Stimulated activated effector memory CD8-positive, alpha-beta T cell treated with anti-CD3 and anti-CD28 coated beads, Interleukin-12 subunit alpha, Interleukin-12 subunit beta, amount 100 ng/mL, for 72 hours (primary cell): ENCODE measurements around the gene ATP8B2.
"Not testable (repeated sequence)": the region's sequence is repeated elsewhere in the genome, so short reads cannot be mapped to it uniquely, and the experiment has no call there.

Experiments
- ATAC-seq: fragments of 150-1000 bp; cut with Tn5 transposase; 2 replicates; pipeline ENCODE4 v1.10.0; 2021
- DNase-seq, 2 donors: peaks; one replicate each; pipeline ENCODE4 v3.0.0; 2021 to 2022; ENCODE audit warnings: low spot score in 2 of 2
- H3K27ac Mint-ChIP-seq: one replicate; pipeline ENCODE4 v1.8.0; 2022; ENCODE audit warnings: mild to moderate bottlenecking, mixed read lengths
- H3K36me3 Mint-ChIP-seq: one replicate; pipeline ENCODE4 v1.8.0; 2022; ENCODE audit warnings: mild to moderate bottlenecking, mixed read lengths
- H3K4me1 Mint-ChIP-seq: one replicate; pipeline ENCODE4 v1.8.0; 2022; ENCODE audit warnings: mixed read lengths
- H3K4me3 Mint-ChIP-seq: one replicate; pipeline ENCODE4 v1.8.0; 2022; ENCODE audit warnings: mild to moderate bottlenecking, mixed read lengths
- H3K9me3 Mint-ChIP-seq: one replicate; pipeline ENCODE4 v1.8.0; 2022; ENCODE audit warnings: mixed read lengths

Gene ATP8B2

DNA sequence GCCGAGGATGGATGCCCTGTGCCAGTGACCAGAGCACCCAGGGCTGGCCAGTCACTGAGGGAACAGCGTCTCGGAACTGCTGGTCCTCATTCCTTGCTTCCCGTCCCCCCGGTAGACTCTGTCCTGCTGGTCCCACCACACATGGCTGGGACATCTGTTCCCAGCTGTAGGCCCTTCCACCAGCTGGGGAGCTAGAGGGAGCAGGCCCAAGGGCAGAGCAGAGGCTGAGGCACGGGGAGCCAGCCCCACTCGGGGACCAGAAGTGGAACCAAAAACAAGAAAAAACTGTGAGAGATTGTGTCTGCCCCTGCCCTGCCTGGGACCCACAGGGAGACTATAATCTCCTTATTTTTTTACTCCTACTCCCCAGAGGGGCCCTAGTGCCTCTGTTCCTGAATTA is 23.8 kb downstream of the ATP8B2 start:
- H3K36me3 Mint-ChIP-seq, result peaks cover 68% of the 10 kb centered on the region
- ATAC-seq (no peak), DNase-seq (no peak)
- H3K9me3 Mint-ChIP-seq, result no peaks in the 10 kb centered on the region
- peak overlapping the region; percentile 62 for H3K27ac Mint-ChIP-seq
- no peak overlapping the region for H3K4me3 Mint-ChIP-seq
- peaks cover 65% of the 10 kb centered on the region for H3K4me1 Mint-ChIP-seq

DNA sequence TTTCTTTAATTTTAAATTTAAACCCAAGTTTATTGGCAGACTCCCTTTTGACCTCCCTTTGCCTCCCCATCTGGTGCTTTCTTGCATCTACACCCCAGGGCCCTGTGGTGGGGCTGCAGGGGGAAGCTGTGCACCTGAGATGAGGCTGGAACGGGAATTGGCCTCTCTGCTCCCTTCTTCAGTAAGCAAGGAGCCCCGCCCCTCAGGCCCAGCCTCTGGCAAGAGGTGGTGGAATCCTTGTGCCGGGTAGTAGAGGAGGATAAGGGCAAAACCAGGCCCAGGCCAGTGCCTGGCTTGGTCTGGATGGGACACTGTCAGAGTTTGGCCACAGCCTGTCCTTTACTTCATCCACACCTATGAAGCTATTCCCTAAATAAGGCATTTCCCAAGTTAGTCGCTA is 25.1 kb downstream of the ATP8B2 start:
- ATAC-seq (no peak), DNase-seq (no peak)
- no peaks in the 10 kb centered on the region for H3K9me3 Mint-ChIP-seq
- H3K36me3 Mint-ChIP-seq, result peaks cover 55% of the 10 kb centered on the region
- peak overlapping the region; percentile 62 for H3K27ac Mint-ChIP-seq
- peaks cover 55% of the 10 kb centered on the region for H3K4me1 Mint-ChIP-seq
- no peak overlapping the region for H3K4me3 Mint-ChIP-seq

DNA sequence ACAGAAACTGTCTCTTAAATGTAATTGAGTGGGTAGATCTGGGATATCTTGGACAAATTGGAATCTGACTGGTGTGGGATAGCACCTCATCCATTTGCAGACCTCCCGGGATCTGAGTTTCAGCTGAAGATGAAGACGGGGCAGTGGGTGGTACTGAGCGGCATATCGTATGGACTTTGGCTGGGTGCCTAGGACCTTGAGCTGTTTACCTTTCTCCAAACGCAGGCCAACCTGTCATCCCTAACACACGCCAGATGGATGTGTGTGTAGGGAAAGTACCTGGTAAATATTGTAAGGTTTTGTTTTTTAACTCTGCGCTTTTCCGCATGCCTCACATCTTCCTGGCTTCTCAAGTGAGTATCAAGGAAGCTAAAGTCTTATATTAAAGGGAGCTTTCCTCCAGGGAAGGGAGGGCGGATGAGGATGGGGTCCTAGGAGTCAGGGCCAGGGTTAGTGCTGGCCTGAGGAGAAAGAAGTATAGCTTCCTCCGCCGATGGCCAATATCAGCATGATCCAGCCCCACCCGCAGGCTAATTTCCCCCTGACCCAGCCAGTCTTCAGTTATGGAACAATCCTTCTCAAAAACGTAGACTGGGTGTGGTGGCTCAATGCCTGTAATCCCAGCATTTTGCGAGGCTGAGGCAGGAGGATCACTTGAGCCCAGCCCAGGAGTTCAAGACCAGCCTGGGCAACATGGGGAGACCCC is 26.2 kb downstream of the ATP8B2 start:
- no peaks in the 10 kb centered on the region for H3K9me3 Mint-ChIP-seq
- H3K36me3 Mint-ChIP-seq, result peaks cover 44% of the 10 kb centered on the region
- no peak for ATAC-seq
- no peak overlapping the region for H3K4me3 Mint-ChIP-seq
- peaks cover 46% of the 10 kb centered on the region for H3K4me1 Mint-ChIP-seq
- no peak for DNase-seq
- H3K27ac Mint-ChIP-seq, result no peak overlapping the region

DNA sequence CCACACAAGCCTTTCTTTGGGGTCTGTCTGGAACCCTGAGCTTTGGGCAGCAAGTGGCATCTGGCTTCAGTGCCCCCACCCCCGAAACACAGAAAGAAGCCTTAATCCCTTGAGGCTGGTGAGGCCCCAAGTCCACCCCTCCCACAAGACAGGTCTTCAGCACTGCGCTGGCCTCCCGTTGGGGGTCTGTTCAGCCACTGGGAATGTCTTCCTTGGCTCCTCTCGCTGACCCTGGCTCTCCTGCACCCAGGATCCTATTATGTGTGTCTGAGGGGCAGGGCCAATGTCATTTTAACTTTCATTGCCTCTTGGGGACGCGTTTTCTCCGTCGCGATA is 26.9 kb downstream of the ATP8B2 start:
- H3K27ac Mint-ChIP-seq, result peak overlapping the region; percentile 48
- no peaks in the 10 kb centered on the region for H3K9me3 Mint-ChIP-seq
- peaks cover 37% of the 10 kb centered on the region for H3K36me3 Mint-ChIP-seq
- peak overlapping the region; percentile 90 for H3K4me3 Mint-ChIP-seq
- H3K4me1 Mint-ChIP-seq, result peaks cover 39% of the 10 kb centered on the region
- DNase-seq (no peak), ATAC-seq (no peak)

DNA sequence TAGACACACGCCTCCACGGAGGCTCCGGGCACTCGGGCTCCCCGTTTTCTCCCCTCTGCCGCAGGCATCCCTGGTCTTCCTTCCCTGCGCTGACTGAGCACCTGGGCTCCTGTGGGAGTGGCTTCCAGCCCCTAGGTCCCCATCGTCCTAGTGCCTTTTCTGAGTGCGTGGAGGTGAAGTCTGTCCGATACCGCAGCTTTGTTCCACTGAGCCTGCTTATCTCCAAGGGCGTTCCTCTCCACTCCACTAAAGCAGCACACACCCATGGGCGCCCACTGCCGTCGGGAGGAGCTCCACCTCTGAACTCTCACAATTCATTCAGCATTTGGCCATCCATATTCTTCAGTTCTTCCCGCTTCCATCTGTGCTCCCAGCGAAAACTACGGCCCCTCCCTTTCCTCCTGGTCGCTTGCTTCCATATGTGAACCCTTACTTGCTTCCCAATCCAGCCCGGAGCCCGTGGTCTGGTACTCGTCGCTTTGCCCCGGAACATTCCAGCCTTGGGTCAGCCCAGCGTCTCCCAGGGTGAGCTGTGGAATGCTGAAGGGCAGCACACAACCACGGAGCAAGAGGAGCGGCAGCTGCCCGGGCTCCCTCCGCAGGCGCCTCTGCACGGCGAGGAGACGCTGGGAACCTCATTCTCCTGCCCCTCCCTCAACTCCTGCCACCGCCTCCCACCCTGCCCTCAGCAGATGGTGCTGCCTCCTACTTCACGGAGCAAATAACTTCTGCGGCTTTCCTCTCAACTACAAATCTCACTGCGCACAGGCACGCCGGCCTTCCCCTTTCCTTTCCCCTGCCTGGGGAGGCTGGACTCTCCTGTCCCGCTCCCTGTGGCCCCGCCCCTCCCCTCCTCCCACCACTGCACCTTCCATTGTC is 27.5 kb downstream of the ATP8B2 start:
- ATAC-seq, result peak; percentile 81

DNA sequence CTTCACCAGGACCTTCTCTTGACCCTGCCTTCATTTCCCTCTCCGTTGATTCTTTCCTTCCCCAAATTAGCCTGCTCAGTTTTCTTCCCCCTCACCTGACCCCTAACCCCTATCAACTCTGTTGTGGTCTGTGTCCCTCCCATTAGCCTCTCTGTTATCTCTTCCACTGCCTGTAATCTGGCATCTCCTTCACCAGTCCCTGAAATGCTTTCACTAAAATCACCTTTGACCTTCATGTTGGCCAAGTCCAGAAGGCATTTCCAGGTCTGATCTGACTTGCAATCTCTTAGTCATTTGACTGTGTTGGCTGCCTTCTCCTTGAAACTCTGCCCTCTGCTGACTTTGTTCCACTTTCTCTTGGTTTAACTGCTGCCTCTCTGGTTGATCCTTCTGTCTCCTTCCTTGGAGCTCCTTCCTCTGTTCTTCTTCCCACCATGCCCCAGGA is 28.2 kb downstream of the ATP8B2 start:
- DNase-seq (no peak), ATAC-seq (peak; percentile 77)
- peaks cover 24% of the 10 kb centered on the region for H3K36me3 Mint-ChIP-seq
- H3K4me1 Mint-ChIP-seq, result peaks cover 35% of the 10 kb centered on the region
- peak overlapping the region; percentile 48 for H3K27ac Mint-ChIP-seq
- H3K4me3 Mint-ChIP-seq, result peak overlapping the region; percentile 90
- H3K9me3 Mint-ChIP-seq, result no peaks in the 10 kb centered on the region

More for the DNA sequence above, 27.5 kb downstream of the ATP8B2 start:
- Mint-ChIP-seq H3K9me3 (no peaks in the 10 kb centered on the region), H3K4me3 (peak overlapping the region; percentile 90), H3K36me3 (peaks cover 31% of the 10 kb centered on the region), H3K4me1 (peaks cover 35% of the 10 kb centered on the region), H3K27ac (peak overlapping the region; percentile 48)
- no peak for DNase-seq

DNA sequence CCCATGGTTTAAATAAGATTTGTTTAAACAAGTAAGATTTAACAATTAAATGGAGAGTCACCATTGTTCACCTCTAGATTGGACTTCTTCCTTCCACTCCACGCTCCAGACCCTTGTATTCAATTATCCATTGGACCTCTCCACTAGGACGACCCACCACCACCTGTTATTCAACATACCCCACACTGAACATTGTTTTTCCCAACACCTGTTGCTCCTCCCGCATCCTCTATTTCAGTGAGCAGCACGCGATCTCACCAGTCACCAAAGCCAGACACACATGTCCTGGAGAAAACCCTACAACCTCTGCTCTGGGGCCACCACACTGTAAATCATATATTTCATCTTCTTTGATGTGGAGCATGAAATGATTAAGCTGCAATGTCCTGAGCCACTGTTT is 28.6 kb downstream of the ATP8B2 start:
- no peaks in the 10 kb centered on the region for H3K9me3 Mint-ChIP-seq
- peaks cover 19% of the 10 kb centered on the region for H3K36me3 Mint-ChIP-seq
- peak overlapping the region; percentile 90 for H3K4me3 Mint-ChIP-seq
- H3K4me1 Mint-ChIP-seq, result peaks cover 35% of the 10 kb centered on the region
- H3K27ac Mint-ChIP-seq, result peak overlapping the region; percentile 48
- ATAC-seq (no peak), DNase-seq (no peak)

DNA sequence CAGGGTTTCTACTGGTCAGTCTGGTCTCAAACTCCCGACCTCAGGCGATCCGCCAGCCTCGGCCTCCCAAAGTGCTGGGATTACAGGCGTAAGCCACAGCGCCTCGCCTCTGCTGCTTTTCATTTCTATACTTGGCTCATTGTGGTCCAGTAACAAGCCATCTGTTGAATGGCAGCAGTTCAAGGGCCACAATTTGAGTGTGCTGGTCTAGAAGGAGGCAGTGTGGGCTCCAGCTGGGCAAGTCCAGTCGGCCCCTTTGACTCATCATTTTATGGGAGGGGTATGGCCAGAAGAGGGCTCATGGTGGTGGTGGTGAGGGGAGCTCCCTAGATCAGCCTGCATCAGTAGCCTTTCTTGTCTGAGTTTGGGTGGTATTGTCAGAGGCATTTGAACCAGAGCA is 33.2 kb downstream of the ATP8B2 start:
- no peak overlapping the region for H3K27ac Mint-ChIP-seq
- H3K9me3 Mint-ChIP-seq, result no peaks in the 10 kb centered on the region
- peaks cover 9% of the 10 kb centered on the region for H3K4me1 Mint-ChIP-seq
- H3K4me3 Mint-ChIP-seq, result no peak overlapping the region
- H3K36me3 Mint-ChIP-seq, result no peaks in the 10 kb centered on the region
- DNase-seq, result no peak
- no peak for ATAC-seq

DNA sequence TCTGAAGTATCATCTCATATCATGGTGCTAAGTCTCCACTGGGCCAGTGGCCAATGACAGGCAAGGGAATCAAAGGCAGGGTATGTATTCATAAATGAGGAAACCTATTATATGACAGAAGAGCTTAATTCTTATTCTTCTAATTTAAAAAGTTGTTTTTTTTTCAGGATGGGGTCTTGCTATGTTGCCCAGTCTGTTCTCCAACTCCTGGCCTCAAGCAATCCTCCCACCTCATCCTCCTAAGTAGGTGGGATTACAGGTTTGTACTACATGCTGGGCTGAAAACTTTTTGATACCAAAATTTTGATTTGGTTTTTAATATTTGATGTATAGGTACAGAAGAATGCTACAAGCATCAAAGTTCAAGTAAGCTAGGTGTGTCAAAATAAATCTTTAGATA is 35.0 kb downstream of the ATP8B2 start:
- no peaks in the 10 kb centered on the region for H3K4me1 Mint-ChIP-seq
- DNase-seq (no peak), ATAC-seq (no peak)
- no peak overlapping the region for H3K4me3 Mint-ChIP-seq
- no peaks in the 10 kb centered on the region for H3K36me3 Mint-ChIP-seq
- H3K27ac Mint-ChIP-seq, result no peak overlapping the region
- H3K9me3 Mint-ChIP-seq, result no peaks in the 10 kb centered on the region

DNA sequence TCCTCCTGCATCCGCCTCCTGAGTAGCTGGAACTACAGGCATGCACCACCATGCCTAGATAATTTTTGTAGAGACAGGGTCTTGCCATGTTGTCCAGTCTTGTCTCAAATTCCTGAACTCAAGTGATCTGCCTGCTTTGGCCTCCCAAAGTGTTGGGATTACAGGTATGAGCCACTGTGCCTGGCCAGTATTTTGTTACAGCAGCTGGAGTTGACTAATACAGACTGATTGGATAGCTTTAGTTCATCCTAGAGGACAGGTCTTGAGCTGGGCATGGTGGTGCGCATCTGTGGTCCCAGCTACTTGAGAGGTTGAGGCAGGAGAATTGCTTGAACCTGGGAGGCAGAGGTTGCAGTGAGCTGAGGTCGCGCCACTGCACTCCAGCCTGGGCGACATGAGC is 35.6 kb downstream of the ATP8B2 start:
- DNase-seq, H3K4me3 Mint-ChIP-seq, ATAC-seq, H3K9me3 Mint-ChIP-seq, H3K4me1 Mint-ChIP-seq, H3K27ac Mint-ChIP-seq, H3K36me3 Mint-ChIP-seq: not testable (repeated sequence)

DNA sequence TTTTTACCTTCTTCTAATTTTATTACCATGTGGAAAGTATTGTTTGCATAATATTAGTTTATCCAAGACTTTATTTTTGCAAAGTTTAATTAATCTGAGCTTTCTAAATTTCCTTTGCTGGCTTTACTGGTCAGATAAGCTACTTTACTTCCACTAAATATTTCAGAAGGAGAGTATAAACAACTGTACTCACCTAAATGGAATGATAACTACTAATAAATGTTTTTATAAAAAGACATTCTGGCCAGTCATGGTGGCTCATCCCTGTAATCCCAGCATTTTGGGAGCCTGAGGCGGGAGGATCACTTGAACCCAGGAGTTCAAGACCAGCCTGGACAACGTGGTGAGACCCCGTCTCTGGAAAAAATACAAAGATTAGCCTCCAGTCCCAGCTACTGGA is 36.0 kb downstream of the ATP8B2 start:
- DNase-seq (no peak), ATAC-seq (no peak)
- H3K4me3 Mint-ChIP-seq, result no peak overlapping the region
- H3K4me1 Mint-ChIP-seq, result peaks cover 6% of the 10 kb centered on the region
- no peak overlapping the region for H3K27ac Mint-ChIP-seq
- no peaks in the 10 kb centered on the region for H3K36me3 Mint-ChIP-seq
- no peaks in the 10 kb centered on the region for H3K9me3 Mint-ChIP-seq

DNA sequence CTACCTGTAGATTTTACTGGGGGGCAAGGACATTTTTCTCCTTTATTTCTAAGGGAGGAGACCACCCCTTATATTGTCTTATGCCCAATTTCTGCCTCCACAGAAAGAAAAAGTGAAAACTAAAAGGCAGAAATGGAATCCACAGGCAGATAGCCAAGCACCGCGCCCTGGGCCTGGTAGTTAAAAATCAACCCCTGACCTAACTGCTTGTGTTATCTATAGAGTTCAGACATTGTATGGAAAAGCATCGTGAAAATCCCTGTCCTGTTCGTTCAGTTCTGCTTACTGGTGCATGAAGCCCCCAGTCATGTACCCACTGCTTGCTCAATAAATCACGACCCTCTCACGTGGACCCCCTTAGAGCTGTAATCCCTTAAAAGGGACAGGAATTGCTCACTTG is 46.1 kb downstream of the ATP8B2 start:
- Mint-ChIP-seq H3K36me3 (no peaks in the 10 kb centered on the region), H3K4me3 (no peak overlapping the region), H3K27ac (no peak overlapping the region), H3K4me1 (peaks cover 8% of the 10 kb centered on the region), H3K9me3 (no peaks in the 10 kb centered on the region)
- ATAC-seq, result no peak
- no peak for DNase-seq

DNA sequence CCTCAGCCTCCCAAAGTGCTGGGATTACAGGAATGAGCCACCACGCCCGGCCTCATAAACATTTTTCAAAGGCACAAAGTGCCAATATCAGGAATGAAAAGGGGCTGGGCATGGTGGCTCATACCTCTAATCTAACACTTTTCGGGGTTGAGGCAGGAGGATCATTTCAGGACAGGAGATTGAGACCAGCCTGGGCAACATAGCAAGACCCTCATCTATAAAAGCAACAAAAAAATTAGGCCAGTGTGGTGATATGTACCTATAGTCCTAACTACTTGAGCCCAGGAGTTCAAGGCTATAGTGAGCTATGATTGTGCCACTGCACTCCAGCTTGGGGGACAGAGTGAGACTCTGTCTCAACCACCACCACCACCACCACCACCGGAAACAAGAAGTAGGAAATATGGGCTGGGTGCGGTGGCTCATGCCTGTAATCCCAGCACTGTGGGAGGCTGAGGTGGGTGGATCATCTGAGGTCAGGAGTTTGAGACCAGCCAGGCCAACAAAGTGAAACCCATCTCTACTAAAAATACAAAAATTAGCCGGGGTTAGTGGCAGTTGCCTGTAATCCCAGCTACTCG is 48.5 kb downstream of the ATP8B2 start:
- H3K36me3 Mint-ChIP-seq, H3K9me3 Mint-ChIP-seq, H3K4me1 Mint-ChIP-seq, DNase-seq, H3K27ac Mint-ChIP-seq, H3K4me3 Mint-ChIP-seq: not testable (repeated sequence)
- peak; percentile 78 for ATAC-seq

DNA sequence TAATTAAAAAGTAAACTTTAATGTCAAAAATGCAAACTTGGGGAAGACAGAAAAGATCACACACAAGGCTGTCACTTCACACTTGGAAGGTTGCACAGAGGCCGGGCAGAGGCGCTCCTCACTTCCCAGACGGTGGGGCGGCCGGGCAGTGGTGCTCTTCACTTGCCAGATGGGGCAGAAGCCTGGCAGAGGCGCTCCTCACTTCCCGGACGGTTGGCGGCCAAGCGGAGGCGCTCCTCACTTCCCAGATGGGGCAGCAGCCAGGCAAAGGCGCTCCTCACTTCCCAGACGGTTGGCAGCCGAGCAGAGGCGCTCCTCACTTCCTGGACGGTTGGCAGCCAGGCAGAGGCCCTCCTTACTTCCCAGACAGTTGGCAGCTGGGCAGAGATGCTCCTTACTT is 54.0 kb downstream of the ATP8B2 start:
- DNase-seq, result no peak
- Mint-ChIP-seq H3K9me3 (no peaks in the 10 kb centered on the region), H3K4me3 (no peak overlapping the region), H3K36me3 (no peaks in the 10 kb centered on the region), H3K27ac (no peak overlapping the region), H3K4me1 (peaks cover under 1% of the 10 kb centered on the region)
- ATAC-seq, result no peak

DNA sequence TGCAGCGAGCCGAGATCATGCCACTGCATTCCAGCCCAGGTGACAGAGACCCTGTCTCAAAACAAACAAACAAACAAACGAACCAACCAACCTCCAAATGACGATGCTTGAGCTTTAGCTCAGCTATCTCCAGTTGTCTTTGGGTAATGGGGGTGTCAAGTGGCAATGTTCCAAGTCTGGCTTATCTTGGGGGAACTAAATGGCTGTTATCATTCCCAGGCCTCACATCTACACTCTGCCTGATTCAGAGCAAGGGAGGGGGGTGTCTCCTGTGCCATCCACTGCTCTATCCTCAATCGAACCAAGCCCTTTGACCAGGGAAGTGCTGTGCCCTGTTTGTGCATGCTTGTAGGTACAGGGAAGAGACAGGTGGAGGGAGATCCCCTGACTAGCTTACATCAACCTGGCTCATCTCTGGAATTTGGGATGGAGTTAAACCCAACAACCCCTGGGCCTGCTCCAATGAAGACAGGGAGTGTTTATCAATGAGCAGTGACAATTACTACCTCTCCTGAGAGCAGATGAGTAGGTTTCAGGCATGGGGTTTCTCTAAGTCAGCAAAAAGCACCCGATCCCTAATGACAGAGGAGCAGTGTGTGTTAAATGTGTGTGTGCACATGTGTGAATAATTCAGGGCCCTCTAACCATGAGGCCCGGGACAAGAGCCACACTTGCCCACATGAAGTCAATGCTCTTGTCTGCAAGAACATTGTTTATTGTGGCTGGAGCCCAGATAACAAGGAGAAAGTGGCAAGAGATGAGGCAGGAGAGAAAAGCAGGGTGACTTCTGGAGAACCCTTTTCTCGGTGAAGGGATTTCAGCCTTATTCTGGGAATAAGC is 59.5 kb downstream of the ATP8B2 start:
- DNase-seq (no peak), ATAC-seq (no peak)
- H3K4me1 Mint-ChIP-seq, result peaks cover 31% of the 10 kb centered on the region
- H3K36me3 Mint-ChIP-seq, result peaks cover 7% of the 10 kb centered on the region
- H3K9me3 Mint-ChIP-seq, result no peaks in the 10 kb centered on the region
- peak overlapping the region; percentile 93 for H3K27ac Mint-ChIP-seq
- H3K4me3 Mint-ChIP-seq, result peak overlapping the region; percentile 69
